GM10248 (cell line): ENCODE results near the gene RRP1B.

Experiments used
- CTCF ChIA-PET: fragments of 300-600 bp; sonication (Branson Sonifier 250); formaldehyde crosslinking; extraction: SDS; loops from one replicate; lab custom pipeline; 2021; ENCODE audit warnings: antibody characterized with exemption; lab: Yijun Ruan, JAX
- POLR2A ChIA-PET: fragments of 350-650 bp; sonication (Branson Sonifier 250); formaldehyde crosslinking; extraction: SDS; loops from one replicate; lab custom pipeline; 2020; ENCODE audit warnings: antibody characterized with exemption; lab: Yijun Ruan, JAX
- DNase-seq: peaks from one replicate; pipeline ENCODE4 v3.0.0; 2012; ENCODE audit errors: extremely low spot score
- TF ChIP-seq, protein P1 (sequence below): IDR thresholded peaks from 2 replicates; pipeline ENCODE4 v1.5.1; 2012; ENCODE audit warnings: mild to moderate bottlenecking, low read depth; ENCODE audit errors: extremely low read depth, missing control alignments, control extremely low read depth

Gene RRP1B

DNA sequence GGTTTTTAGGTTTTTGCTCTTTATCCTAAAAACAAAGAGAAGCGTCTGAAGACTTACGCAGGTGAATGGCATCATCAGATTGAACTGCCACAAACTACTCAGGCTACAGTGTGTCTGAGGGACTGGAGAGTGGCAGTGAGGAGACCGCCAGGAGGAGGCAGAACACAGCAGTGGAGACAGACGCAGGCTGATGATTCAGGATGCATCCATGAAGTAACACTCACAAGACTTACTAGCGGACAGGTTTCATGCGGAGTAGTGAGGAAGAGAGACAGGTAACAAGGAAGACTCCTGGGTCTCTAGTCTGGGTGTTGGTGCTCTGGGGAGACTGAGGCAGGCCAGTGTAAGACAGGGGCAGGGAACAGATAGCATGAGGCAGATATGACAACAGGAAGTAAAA, 5.7 kb upstream of the RRP1B start:
- CTCF ChIA-PET: no interaction called here
- TF ChIP-seq, protein P1, sequence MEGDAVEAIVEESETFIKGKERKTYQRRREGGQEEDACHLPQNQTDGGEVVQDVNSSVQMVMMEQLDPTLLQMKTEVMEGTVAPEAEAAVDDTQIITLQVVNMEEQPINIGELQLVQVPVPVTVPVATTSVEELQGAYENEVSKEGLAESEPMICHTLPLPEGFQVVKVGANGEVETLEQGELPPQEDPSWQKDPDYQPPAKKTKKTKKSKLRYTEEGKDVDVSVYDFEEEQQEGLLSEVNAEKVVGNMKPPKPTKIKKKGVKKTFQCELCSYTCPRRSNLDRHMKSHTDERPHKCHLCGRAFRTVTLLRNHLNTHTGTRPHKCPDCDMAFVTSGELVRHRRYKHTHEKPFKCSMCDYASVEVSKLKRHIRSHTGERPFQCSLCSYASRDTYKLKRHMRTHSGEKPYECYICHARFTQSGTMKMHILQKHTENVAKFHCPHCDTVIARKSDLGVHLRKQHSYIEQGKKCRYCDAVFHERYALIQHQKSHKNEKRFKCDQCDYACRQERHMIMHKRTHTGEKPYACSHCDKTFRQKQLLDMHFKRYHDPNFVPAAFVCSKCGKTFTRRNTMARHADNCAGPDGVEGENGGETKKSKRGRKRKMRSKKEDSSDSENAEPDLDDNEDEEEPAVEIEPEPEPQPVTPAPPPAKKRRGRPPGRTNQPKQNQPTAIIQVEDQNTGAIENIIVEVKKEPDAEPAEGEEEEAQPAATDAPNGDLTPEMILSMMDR: no peak
- POLR2A ChIA-PET: no interaction called here
- DNase-seq: no peak

DNA sequence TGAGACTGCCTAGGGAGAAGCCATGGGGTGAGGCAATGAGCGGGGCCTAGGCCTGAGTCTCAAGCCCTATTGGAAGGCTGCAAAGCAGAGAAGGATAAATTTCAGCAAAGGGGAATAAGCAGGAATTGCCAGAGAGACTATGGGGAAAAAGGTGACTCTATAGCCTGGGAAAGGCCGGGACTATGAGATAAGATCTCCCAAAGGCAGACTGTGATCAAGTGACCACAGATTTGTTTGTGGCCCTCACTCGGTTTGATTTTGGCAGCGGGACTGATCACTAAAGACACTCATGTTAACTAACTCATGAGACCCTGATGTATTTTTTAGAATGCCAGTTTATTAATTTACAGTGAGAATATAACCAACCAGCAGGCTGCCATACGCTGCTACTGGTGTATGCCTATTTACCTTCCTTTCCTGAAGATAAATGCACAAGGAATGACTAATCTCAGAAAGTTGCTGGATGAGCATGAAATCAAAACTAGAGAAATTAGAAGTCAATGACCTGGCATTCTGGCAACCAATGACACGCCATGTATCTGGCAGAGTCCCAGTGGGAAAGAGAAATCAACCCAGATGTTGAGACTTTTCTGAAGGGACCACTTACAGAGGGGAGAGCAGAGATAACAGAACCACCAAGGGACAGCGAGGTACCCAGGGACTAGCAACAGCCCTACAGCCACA, 4.4 kb upstream of the RRP1B start:
- ChIA-PET POLR2A (no interaction called here), CTCF (interaction anchor here (2.4 kb wide), 1 partner anchor 9 kb away, joined by 13 read pairs; no protein-coding TSS in a partner anchor)
- DNase-seq: no peak
- TF ChIP-seq, protein P1: no peak

DNA sequence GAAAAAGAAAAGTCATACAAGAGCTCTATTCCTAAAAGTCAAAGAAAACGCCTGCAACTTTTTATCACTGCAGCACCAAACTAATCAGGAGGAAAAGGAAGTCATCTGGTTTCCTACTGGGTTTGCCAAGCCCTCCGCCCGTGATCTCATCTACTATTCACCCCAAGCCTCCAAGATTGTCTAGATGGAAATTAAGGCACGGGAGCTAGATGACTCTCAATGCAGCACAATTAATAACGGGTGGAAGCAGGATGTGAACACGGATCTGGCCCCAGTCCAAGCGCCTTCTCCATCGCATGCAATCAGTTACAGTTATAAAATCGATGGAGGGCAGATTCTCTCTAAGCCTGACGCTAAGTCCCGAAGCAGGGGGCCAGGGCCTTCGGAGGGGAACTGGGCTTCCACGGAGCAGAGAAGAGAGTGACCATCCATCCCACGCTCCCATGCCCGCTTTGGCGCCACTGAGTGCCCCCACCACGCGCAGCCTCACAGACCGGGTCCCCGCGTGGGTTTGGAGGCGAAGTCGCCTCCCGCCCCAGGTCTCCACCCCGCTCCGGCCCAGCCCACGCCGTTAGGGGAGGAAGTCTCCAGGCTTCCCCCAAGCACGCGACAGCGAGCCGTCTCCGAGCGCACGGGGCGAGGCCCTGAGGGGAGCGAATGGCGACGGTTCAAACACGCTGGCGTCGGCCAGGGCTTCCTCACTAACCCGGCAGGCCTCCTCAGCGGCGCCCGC, 1.8 kb upstream of the RRP1B start:
- ChIA-PET POLR2A (no interaction called here), CTCF (interaction anchor here (1.6 to 2.4 kb wide), 3 partner anchors 10 to 17 kb away, joined by 3 to 13 read pairs (median 6); no protein-coding TSS in a partner anchor)
- TF ChIP-seq, protein P1: no peak
- no peak for DNase-seq

DNA sequence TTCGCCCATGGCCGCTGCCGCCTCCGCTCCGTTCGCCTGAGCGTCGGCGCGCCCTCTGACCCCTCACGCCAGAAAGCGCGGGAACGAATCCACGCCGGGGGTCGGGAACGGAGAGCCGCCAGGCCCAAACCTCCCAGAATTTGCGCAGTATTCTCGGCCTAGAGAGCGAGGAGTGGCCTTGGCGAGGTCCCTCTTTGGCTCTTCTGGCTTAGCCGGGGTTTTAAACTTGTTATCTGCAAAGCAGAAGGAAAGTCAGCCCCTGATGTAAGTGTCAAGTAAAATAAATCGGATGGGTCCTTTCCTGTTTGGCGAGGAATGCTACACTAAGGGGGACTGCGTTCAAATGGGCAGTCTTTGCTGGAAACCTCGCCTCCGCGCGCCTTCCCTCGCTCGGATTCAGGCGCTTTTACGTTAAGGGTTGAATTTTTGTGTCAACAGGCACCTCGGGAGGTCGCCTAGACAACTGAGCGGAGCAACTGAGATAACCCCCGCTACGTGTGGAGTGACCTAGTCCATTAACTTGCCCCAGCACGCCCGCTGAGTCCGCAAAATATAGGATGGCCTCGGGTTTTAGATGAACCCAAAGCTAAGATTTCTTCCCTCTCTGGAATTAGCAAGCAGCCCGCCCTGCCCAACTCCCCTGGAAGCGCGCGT, 1.1 kb upstream of the RRP1B start:
- TF ChIP-seq, protein P1: no peak
- DNase-seq: no peak
- ChIA-PET CTCF (interaction anchor here (4.4 kb wide), 1 partner anchor 12 kb away, joined by 18 read pairs; no protein-coding TSS in a partner anchor), POLR2A (no interaction called here)

DNA sequence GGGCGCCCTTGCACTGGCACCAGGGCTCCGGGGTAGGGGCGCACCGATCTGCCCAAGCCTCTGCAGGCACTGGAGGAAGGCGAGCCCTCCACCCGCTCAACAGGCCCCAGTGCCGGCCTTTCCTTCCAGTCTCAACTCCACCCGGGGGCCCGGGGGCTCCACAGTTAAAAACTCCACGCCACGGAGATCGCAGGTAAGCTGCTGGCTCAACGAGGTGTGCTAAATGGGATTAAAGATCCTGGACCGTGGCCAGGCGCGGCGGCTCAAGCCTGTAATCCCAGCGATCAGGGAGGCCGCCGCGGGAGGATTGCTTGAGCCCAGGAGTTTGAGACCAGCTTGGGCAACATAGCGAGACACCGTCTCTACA, 608 bp upstream of the RRP1B start:
- ChIA-PET POLR2A (no interaction called here), CTCF (interaction anchor here (1.3 to 4.4 kb wide), 2 partner anchors 13 to 131 kb away, joined by 4 to 18 read pairs; no protein-coding TSS in a partner anchor)
- DNase-seq: no peak
- TF ChIP-seq, protein P1: no peak

DNA sequence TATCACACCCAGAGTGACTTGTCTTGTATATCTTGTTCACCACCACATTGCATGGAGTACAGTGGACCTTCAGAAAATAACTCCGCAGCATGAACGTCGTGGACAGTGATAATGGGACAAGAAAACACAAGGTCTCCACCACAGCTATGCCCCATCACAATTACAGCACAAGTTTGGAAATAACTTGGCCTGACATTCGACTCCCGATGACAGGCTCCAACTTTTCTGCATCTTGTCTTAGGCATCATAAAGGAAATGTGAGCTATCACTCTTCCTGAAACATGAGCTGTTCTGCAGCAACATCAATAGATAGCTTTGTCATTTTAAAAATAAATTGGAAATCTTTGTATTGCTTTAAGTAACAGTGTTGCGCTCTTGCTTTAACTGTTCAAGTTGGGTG, 2.9 kb downstream of the RRP1B start:
- TF ChIP-seq, protein P1: no peak
- ChIA-PET POLR2A (no interaction called here), CTCF (interaction anchor here (0.9 to 4.4 kb wide), 3 partner anchors 8 to 16 kb away, joined by 3 to 18 read pairs (median 4); no protein-coding TSS in a partner anchor)
- DNase-seq: no peak
